Fibroblast of pulmonary artery (primary cell): ENCODE data around the gene ARHGAP45.

Experiments
- DNase-seq: peaks from one replicate; pipeline ENCODE4 v3.0.0-alpha.2; 2010; ENCODE audit warnings: low read depth
- H3K4me3 ChIP-seq: replicated peaks from 2 replicates; pipeline ENCODE4 v1.5.1; 2011; ENCODE audit warnings: low read depth, mild to moderate bottlenecking, control low read depth, low read length, moderate library complexity
- TF ChIP-seq, protein P1 (sequence below): IDR thresholded peaks from 2 replicates; pipeline ENCODE4 v1.5.1; 2011; ENCODE audit warnings: mild to moderate bottlenecking, control low read depth, low read length, inconsistent platforms; ENCODE audit errors: missing control alignments

Gene ARHGAP45

DNA sequence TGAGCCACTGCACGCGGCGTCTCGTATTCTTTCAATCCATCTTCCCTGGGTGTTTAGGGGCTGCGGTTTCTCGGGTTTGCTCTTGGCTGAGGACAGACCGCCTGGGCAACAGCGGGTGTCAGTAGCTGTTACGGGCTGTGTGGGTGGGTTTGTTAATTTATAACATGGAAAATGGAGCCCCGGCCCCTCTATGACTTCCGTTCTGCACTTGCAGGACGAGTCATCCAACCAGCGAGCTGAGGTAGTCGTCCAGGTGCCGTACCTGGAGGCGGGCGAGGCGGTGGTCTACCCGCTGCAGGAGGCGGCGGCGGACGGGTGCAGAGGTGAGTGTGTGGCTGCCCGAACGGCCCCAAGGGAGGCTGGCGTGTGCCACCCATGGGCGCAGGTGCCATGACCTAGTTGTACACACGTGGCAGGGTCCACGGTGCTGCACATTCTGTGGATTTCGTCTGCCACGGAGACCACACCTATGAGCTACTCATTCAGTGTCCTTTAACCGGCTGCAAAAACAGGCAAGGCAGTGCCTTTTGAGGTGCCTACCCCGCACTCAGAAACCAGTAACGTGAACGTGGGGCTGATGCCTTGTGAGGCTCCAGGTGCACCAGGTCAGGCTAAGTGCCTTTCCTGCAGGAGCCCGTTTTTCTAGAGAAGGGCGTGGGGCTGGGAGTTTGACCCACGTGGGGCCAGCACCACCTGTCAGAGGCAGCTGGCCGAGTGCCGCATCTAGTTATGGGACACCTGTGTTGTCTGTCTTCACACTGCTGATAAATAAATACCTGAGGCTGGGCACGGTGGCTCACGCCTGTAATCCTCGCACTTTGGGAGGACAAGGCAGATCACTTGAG, 17.3 kb downstream of the ARHGAP45 start:
- TF ChIP-seq, protein P1, sequence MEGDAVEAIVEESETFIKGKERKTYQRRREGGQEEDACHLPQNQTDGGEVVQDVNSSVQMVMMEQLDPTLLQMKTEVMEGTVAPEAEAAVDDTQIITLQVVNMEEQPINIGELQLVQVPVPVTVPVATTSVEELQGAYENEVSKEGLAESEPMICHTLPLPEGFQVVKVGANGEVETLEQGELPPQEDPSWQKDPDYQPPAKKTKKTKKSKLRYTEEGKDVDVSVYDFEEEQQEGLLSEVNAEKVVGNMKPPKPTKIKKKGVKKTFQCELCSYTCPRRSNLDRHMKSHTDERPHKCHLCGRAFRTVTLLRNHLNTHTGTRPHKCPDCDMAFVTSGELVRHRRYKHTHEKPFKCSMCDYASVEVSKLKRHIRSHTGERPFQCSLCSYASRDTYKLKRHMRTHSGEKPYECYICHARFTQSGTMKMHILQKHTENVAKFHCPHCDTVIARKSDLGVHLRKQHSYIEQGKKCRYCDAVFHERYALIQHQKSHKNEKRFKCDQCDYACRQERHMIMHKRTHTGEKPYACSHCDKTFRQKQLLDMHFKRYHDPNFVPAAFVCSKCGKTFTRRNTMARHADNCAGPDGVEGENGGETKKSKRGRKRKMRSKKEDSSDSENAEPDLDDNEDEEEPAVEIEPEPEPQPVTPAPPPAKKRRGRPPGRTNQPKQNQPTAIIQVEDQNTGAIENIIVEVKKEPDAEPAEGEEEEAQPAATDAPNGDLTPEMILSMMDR: no peak
- no peak for DNase-seq
- no peak overlapping the region for H3K4me3 ChIP-seq

DNA sequence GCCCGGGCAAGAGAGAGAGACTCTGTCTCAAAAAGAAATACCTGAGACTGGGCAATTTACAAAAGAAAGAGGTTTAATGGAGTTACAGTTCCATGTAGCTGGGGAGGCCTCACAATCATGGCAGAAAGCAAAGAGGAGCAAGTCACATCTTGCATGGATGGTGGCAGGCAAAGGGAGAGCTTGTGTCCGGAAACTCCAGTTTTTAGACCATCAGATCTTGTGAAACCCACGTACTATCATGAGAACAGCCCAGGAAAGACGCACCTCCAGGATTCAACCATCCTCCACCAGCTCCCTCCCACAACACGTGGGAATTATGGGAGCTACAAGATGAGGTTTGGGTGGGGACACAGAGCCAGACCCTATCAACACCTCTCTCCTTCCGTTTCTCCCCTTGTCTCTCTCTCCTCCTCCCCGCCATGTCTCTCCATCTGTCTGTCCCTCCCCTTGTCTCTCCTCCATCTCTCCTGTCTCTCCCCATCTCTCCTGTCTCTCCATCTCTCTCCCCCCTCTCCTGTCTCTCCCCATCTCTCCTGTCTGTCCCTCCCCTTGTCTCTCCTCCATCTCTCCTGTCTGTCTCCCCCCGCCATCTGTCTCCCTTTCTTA, 18.2 kb downstream of the ARHGAP45 start:
- no peak for DNase-seq
- TF ChIP-seq, protein P1: no peak
- H3K4me3 ChIP-seq: no peak overlapping the region

DNA sequence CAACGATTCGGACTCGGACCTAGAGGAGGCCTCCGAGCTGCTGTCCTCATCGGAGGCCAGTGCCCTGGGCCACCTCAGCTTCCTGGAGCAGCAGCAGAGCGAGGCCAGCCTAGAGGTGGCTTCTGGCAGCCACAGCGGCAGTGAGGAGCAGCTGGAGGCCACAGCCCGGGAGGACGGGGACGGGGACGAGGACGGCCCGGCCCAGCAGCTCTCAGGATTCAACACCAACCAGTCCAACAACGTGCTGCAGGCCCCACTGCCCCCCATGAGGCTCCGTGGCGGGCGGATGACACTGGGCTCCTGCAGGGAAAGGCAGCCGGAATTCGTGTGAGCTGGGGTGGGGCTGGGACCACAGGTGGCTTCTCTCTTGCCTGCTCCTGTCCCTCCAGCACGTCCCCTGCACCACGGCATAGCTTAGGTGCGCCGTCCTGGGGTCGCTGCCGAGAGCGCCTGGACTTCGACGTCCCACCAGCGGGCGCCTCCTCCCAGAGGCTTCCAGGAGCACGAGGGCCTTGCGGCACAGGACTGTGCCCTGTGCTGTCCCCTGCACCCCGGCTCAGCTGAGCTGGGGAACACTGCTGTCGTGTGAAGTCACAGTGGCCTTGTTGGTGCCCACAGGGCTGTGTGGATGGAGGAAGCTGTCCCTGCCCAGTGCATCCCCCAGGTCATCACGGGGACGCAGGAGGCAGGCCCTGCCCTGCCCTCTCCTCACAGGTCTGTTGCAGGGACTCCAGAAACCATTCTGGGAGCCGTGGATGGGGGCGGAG, 18.9 kb downstream of the ARHGAP45 start:
- H3K4me3 ChIP-seq: no peak overlapping the region
- DNase-seq: no peak
- TF ChIP-seq, protein P1: no peak

DNA sequence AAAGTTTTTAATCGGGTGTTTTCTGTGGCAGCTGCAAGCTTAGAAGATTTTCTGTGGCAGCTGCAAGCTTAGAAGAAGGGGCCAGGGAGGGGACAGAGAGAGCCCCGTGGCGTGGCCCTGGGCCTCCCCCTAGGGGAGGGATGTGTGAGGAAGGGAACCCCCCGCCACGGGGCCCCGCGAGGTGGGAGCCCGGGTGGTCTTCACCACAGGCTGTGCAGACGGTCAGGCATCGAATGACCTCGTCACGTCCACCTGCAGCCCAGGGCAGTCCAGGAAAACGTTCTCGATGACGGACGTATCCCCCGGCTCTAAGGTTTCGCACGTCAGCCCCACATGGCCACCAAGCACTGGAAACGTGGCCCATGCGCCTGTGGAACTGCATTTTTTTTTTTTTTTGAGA, 19.6 kb downstream of the ARHGAP45 start:
- H3K4me3 ChIP-seq: no peak overlapping the region
- TF ChIP-seq, protein P1: no peak
- DNase-seq: no peak

DNA sequence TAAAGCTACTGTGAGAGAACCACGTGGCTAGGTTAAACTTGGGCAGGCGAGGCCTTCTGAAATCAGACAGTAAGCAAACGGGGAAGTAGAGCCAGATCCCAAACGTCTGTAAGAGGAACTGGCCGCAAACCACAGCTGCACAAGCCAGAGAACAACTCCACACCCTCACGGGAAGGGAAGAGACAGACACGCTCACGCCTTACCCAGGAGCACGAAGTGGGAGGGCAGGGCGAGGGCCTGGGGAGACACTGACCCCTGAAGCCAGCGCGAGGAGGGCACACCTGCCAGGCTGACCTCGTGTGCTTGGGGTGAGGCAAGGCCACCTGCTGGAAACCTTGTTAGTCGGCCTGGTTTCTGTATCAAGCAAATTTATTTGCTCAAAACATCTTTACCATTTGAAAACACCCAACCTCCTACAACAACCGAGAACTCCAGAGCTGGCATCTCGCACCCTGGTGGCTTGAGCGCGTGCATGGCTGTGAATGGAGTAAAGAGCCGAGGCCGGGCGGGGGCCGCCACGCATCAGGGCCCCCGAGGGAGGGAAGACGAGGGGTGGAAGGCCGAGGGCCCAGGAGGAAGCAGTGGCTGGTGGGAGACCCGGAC, 20.9 kb downstream of the ARHGAP45 start:
- no peak overlapping the region for H3K4me3 ChIP-seq
- TF ChIP-seq, protein P1: no peak
- no peak for DNase-seq

DNA sequence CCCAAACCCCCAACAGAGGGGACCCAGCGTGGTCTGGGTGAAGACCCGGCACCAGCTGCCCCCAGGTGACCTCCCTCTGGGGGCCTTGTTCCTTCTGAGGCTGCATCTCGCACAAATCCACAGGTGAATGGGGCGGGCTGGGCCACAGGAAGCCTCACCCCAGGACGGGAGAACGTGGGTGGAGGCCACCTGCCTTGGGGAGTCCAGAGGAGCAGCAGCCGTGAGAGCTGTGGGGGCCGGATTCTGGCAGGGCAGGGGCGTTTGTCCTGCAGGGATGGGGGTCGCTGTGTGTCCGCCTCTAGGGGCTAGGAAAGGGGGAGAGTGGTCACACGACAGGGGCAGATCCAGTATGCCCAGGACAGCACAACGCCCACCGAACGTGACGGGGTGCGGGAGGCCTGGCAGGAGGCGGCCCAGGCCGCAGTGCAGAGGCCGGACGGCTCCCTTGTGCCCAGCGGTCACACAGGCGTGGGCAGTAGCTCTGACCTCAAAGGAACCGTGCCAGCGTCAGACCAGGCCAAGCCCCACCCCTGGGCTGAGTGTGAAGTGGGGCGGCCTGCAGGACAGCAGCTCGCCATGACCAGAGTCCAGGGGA, 21.5 kb downstream of the ARHGAP45 start:
- no peak for DNase-seq
- H3K4me3 ChIP-seq: no peak overlapping the region

More for the DNA sequence above, 21.5 kb downstream of the ARHGAP45 start:
- TF ChIP-seq, protein P1: no peak
